Amniotic stem cell (primary cell): ENCODE results near the gene RAB30.

Experiments used
- DNase-seq: peaks from one replicate; lab custom pipeline; 2025; lab: John Stamatoyannopoulos, UW

The RAB30 gene

GRCh38 chr11:83039566-83039965, 32.1 kb downstream of the RAB30 start:
- DNase-seq, result no peak

- DNase-seq, result no peak
Measured at GRCh38 chr11:83037877-83038276, 33.8 kb downstream of the RAB30 start.

DNA sequence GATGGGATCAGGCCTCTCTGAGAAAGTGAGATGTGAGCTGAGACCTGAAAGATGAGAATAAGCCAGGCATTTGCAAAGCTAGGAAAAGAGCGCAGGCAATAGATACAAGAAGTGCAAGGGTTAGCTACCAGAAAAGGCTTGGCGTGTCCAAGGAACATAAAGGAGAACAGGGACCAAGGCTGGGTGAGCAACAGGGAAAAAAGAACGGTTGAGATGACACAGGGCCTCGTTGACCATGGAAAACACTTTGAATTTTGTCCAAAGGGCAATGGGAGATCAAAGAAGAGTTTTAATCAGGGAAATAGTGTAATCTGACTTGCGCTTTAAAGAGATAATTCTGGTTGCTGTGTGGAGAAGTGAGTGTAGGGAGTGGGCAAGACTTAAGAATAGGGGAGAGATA, 35.0 kb downstream of the RAB30 start:
- DNase-seq, result no peak

- no peak for DNase-seq
Measured at GRCh38 chr11:83035070-83035854, 36.4 kb downstream of the RAB30 start.

GRCh38 chr11:83034673-83035014, 37.1 kb downstream of the RAB30 start:
- DNase-seq, result no peak

GRCh38 chr11:83033972-83034672, 37.6 kb downstream of the RAB30 start:
- DNase-seq, result peak; percentile 64

GRCh38 chr11:83033371-83033770, 38.3 kb downstream of the RAB30 start:
- no peak for DNase-seq

DNA sequence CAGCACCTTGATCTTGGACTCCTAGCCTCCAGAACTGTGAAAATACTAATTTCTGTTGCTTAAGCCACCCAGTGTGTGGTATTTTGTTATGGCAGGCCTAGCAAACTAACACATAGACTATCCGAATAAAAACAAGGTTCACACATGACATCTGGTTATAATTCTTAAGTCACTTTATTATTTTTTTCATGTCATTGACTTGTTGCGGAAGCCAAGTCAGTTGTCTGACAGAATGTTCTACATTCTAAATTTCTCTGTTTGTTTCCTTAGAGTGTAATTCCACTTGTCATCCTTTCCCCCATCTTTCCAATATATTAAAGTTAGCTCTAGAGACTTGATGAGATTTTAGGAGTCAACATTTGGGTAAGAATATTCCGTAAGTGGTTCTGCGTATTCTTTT, 40.6 kb downstream of the RAB30 start:
- no peak for DNase-seq

DNA sequence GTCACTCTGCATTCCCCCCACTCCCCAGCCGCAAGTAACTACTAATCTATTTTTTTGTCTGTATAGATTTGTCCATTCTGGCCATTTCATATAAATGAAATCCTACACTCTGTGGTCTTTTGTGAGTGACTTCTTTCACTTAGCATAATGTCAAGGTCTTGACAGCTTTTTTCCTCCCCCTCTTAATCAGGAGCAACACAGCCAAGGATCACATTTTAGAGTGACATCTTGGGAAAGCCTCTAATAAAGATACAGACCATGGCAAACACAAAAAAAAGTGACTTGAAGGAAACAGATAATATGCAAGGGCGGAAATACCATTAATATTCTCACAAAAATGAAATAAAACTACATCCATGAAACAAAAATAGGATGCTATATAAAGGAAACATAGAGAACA, 43.9 kb downstream of the RAB30 start:
- DNase-seq, result no peak

- no peak for DNase-seq
Measured at GRCh38 chr11:83027289-83027688, 44.4 kb downstream of the RAB30 start.

DNA sequence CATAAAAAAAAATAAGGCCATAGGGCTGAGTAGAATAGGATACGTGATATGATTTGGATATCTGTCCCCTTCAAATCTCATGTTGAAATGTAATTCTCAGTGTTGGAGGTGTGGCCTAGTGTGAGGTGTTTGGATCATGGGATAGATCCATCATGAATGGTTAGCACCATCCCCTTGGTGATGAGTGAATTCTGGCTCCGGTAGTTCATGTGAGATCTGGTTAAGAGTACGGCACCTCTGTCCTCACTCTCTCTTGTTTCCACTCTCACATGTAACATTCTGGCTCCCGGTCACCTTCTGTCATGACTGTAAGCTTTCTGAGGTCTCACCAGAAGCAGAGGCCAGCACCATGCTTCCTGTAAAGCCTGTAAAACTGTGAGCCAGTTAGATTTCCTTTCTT, 45.5 kb downstream of the RAB30 start:
- no peak for DNase-seq

- DNase-seq, result no peak
Measured at GRCh38 chr11:83025267-83025704, 46.4 kb downstream of the RAB30 start.

GRCh38 chr11:83024270-83024854, 47.3 kb downstream of the RAB30 start:
- DNase-seq, result no peak

GRCh38 chr11:83023410-83023809, 48.3 kb downstream of the RAB30 start:
- DNase-seq, result no peak

GRCh38 chr11:83021780-83022125, 49.9 kb downstream of the RAB30 start:
- DNase-seq, result no peak

GRCh38 chr11:83020942-83021779, 50.5 kb downstream of the RAB30 start:
- DNase-seq, result no peak

GRCh38 chr11:83019888-83020579, 51.7 kb downstream of the RAB30 start:
- no peak for DNase-seq

DNA sequence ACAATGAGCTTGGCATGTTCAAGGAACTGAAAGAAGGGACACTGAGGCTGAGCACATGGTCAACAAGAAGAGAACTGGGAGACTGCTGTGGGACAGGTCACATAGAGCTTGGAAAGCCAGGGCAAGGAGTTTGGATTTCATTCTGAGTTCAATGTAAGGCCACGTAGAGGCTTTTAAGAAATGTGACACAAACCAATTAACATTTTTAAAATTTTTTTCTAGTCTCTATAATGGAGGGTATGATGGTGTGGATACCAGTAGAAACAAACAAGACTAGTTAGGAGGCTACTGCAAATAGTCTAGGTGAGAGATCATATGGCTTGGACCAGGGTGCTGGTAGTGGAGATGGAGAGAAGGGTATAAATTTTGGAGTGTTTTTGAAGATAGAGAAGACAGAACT, 56.7 kb downstream of the RAB30 start:
- no peak for DNase-seq

DNA sequence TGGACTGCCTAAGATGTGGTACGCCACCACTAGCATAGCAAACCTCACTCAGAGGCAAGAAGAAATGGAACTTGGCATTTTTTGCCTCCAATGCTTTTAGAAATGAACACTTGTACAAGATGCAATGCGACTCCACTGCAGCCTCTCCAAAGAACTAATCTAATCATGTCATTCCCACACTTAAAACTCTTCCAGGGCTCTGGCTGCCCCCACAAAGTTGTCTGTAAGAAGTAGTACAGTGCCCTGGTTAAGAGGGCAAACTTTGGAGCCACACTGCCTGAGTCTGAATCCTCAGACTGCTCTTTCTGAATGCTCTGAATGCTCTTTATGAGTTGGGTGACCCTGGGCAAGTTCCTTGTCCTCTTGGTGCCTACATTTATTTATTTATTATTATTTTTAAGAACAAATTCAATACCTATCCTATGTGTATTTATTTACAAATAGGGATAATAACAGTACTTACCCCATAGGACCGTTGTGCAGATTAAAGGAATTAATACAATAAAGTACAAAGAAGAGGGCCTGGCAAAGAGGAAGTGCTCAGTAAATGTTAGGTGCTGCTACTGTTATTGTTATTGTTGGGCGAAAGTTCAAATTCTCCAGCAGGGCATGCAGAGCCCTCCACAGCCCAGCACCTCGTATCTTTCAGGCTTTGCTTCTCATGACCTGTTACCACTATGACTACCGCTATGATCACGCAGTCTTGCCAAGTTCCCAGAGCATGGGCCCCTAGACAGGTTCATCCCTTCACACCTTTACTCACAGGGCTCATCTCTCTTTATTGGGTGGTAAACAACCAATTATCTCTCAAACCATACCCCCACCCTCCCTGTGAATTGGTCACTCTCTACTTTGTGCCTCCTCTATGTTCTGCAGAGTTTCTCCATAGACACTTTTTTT, 59.3 kb downstream of the RAB30 start:
- no peak for DNase-seq

GRCh38 chr11:83011333-83012167, 60.1 kb downstream of the RAB30 start:
- DNase-seq, result no peak
